CD4-positive, alpha-beta T cell treated with Interleukin-4 for 1 hour (primary cell): ENCODE results near the gene SIRPG.

ENCODE experiments used
- DNase-seq, 2 donors: peaks; one replicate each; pipeline ENCODE4 v3.0.0-alpha.2; 2020 to 2022

SIRPG gene

DNA sequence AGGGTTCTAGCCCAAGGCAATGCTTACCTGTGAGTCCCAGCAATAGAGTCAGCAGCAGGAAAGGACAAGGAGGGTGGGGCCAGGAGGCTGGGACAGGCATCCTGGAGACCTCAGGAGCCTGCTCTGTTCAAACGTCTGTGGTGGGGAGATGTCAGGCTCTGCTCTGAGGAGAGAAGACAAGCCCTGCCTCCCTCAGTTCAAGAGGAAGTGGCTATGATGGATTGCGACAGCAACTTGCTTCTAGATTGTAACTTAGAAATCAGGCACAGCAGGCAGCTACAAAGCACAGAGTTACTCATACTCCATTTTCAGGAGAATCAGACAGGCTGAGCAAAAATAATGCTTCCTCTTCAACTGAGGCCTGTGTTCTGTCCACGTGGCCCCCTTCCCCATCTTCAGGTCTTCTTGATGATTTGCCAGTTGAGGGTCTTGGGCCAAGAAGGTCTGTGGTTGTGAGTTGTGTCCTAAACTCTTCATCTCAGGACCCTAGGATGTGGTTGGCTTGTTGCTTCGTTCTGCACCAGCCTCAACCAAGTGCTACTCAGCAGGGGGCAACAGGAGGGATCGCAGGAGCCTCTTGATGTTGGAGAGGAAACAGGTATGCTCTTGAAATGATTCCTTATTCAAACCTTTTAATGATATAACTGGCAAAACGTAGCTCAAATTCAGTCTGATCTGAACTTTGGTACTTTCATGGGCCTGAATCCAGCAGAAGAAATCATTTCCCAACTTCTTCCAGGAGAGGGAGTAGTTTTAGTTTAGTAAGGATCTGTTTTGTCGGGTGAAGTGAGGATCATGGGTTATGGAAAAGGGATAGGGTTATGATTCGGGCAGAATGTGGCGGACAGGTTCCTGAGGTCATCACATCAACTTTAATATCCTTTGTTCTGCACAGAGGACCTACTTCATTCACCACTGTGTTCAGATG lies 68.8 kb downstream of the SIRPG start:
- DNase-seq = no peak

DNA sequence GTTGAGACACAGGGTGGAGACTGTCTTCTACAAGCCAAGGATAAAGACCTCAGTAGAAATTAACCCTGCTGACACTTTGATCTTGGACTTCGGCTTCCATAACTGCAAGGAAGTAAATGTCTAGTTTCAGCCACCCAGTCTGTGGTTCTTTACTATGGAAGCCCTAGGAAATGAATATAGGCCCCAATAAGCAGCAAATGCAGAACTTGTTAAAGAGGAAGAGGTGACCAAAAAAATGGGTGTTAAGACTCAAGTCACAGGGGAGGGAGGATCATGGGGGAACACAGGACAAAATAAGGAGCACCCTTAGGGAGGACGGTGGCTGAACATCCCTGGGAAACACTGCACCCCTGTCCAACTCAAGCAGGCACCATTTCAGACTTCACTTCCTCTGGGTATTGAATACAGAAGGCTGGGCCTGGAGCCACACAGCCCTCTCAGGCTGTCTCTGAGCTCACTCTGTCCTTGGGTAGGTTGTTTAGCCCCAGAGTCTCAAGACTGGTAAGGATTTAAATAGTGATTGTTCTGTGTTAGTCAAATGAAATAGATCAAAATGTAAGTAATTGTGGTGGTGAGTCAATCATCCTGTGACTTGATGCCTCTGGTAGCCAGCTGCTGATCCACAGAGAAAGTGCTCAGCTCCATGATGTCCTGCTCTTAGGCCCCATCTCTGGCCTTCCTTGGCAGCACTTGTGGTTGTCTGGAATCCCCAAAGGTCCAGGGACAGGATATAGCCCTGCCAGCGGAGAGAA lies 69.6 kb downstream of the SIRPG start:
- DNase-seq = no peak

DNA sequence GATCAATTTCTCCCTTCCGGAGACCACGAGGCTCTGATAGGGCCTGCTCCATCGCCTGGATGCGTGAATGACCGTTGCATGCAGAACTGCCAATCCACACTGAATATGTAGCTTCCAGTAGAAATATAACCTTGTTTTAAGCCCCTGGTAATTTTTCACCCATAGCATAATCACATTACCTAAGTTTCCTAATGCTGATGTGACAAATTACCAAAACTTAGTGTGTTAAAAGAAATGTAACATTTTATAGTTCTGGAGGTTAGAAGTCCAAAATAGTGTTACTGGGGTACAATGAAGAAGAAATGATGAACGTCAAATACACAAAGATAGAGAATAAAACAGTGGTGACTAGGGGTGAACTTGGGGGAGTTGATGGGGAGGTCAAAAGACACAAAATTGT lies 78.1 kb downstream of the SIRPG start:
- no peak for DNase-seq
